GM21390 (cell line): ENCODE data around the gene CERS1.

Experiments
- ATAC-seq: cut with Tn5 transposase; IDR thresholded peaks from one replicate; pipeline ENCODE4 v1.9.1; 2021; ENCODE audit not compliant: unreplicated experiment

Gene CERS1

GRCh38 chr19:18858906-18859646 lies 36.9 kb downstream of the CERS1 start:
- no peak for ATAC-seq

- ATAC-seq = no peak
Measured at GRCh38 chr19:18857223-18857622, 38.7 kb downstream of the CERS1 start.

- no peak for ATAC-seq
Measured at GRCh38 chr19:18856385-18857126, 39.4 kb downstream of the CERS1 start.

GRCh38 chr19:18855647-18856384 lies 40.1 kb downstream of the CERS1 start:
- ATAC-seq = no peak

- ATAC-seq = no peak
Measured at GRCh38 chr19:18854982-18855381, 41.0 kb downstream of the CERS1 start.

- ATAC-seq = no peak
Measured at GRCh38 chr19:18853755-18854427, 42.1 kb downstream of the CERS1 start.

GRCh38 chr19:18852648-18853047 lies 43.3 kb downstream of the CERS1 start:
- ATAC-seq = no peak

GRCh38 chr19:18851673-18852325 lies 44.2 kb downstream of the CERS1 start:
- ATAC-seq = no peak

- no peak for ATAC-seq
Measured at GRCh38 chr19:18850471-18851375, 45.2 kb downstream of the CERS1 start.

GRCh38 chr19:18849838-18850400 lies 46.0 kb downstream of the CERS1 start:
- ATAC-seq = no peak

GRCh38 chr19:18848878-18849661 lies 46.9 kb downstream of the CERS1 start:
- no peak for ATAC-seq

- ATAC-seq = no peak
Measured at GRCh38 chr19:18847549-18848463, 48.2 kb downstream of the CERS1 start.

- no peak for ATAC-seq
Measured at GRCh38 chr19:18846862-18847548, 49.0 kb downstream of the CERS1 start.

- no peak for ATAC-seq
Measured at GRCh38 chr19:18845961-18846360, 50.0 kb downstream of the CERS1 start.

GRCh38 chr19:18844806-18845329 lies 51.1 kb downstream of the CERS1 start:
- ATAC-seq = no peak

GRCh38 chr19:18843960-18844359 lies 52.0 kb downstream of the CERS1 start:
- no peak for ATAC-seq

- no peak for ATAC-seq
Measured at GRCh38 chr19:18842166-18842565, 53.8 kb downstream of the CERS1 start.
